GM12801 (cell line): ENCODE measurements around the gene GPR153.

Experiments used
- TF ChIP-seq, protein P1 (sequence below): IDR thresholded peaks from one replicate; pipeline ENCODE4 v1.5.1; 2011; ENCODE audit warnings: control low read depth; ENCODE audit not compliant: insufficient read length; ENCODE audit errors: extremely low read depth

The GPR153 gene

DNA sequence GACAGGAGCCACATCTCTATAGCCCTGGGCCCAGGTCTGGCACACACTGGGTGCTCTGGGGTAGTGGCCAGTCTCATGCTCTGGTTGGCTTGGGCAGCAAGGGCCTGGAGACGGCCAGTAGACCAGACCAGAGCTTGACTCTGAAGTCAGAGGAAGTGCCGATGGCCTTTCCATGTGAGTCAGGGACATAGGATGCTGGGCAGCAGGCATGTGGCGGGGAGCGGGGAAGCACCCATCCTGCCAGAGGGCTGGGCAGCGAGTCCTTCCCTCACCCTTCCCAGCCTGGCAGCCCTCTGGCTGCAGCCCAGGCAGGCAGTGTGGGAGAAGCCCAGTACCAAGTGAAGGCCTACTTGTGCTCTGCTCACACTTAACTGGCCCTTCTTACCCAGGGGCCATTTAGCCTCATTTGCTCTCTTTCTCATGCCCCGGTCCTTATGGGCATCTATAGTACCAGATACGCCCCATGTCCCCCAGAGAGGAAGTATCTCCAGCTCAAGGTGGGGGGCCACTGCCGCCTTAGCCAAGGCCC is 3.3 kb downstream of the GPR153 start:
- TF ChIP-seq, protein P1, sequence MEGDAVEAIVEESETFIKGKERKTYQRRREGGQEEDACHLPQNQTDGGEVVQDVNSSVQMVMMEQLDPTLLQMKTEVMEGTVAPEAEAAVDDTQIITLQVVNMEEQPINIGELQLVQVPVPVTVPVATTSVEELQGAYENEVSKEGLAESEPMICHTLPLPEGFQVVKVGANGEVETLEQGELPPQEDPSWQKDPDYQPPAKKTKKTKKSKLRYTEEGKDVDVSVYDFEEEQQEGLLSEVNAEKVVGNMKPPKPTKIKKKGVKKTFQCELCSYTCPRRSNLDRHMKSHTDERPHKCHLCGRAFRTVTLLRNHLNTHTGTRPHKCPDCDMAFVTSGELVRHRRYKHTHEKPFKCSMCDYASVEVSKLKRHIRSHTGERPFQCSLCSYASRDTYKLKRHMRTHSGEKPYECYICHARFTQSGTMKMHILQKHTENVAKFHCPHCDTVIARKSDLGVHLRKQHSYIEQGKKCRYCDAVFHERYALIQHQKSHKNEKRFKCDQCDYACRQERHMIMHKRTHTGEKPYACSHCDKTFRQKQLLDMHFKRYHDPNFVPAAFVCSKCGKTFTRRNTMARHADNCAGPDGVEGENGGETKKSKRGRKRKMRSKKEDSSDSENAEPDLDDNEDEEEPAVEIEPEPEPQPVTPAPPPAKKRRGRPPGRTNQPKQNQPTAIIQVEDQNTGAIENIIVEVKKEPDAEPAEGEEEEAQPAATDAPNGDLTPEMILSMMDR = no peak

GRCh38 chr1:6256645-6257044 is 4.3 kb downstream of the GPR153 start:
- TF ChIP-seq, protein P1 = no peak

- TF ChIP-seq, protein P1 = no peak
Observed at GRCh38 chr1:6254691-6255090, 6.2 kb downstream of the GPR153 start.

GRCh38 chr1:6253380-6253779 is 7.5 kb downstream of the GPR153 start:
- TF ChIP-seq, protein P1 = no peak

- TF ChIP-seq, protein P1 = no peak
Observed at GRCh38 chr1:6252374-6252710, 8.6 kb downstream of the GPR153 start.

- TF ChIP-seq, protein P1 = no peak
Observed at GRCh38 chr1:6251681-6252373, 9.1 kb downstream of the GPR153 start.

DNA sequence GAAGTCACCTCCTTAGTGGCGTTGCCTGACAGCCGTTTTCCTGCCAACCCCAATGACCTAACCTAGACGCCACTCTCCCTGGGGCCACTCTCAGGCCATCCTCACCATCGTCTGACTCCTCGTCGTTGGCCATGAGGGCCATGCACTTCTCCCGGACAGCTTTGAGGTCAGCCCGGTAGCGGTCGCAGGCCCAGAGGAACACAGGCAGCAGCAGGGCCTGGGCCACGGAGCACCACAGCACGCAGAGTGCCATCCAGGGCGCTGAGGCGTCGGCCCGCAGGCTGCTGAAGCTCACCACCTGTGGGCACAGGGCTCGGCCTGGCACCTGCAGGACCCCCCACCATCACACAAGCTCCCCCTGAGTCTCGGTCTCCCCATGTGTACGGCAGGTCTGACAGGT is 9.7 kb downstream of the GPR153 start:
- TF ChIP-seq, protein P1 = no peak
